KMS-11 (cell line): ENCODE measurements around the gene ASB7.

ENCODE experiments used
- H2AFZ ChIP-seq: fragments of 200-600 bp; sonication (generic); 2 replicates; pipeline ENCODE4 v1.6.1; 2016; ENCODE audit warnings: antibody characterized with exemption, mixed run types, low read depth
- H3K27ac ChIP-seq: fragments of 200-600 bp; sonication (generic); 2 replicates; pipeline ENCODE4 v1.6.1; 2016; ENCODE audit warnings: mild to moderate bottlenecking, mixed run types
- H3K27me3 ChIP-seq: fragments of 200-600 bp; sonication (generic); 2 replicates; pipeline ENCODE4 v1.6.1; 2017; ENCODE audit warnings: mild to moderate bottlenecking, low read depth, mixed run types, moderate library complexity; ENCODE audit not compliant: insufficient read depth
- H3K36me3 ChIP-seq: fragments of 200-600 bp; sonication (generic); 2 replicates; pipeline ENCODE4 v1.6.1; 2017; ENCODE audit warnings: mild to moderate bottlenecking, mixed run types; ENCODE audit not compliant: insufficient read depth
- H3K4me1 ChIP-seq: fragments of 200-600 bp; sonication (generic); 2 replicates; pipeline ENCODE4 v1.6.1; 2016; ENCODE audit warnings: mild to moderate bottlenecking, low read depth, mixed run types; ENCODE audit not compliant: poor library complexity, severe bottlenecking
- H3K4me2 ChIP-seq: fragments of 200-600 bp; sonication (generic); 2 replicates; pipeline ENCODE4 v1.7.0; 2016; ENCODE audit warnings: mild to moderate bottlenecking, mixed run types
- H3K4me3 ChIP-seq: fragments of 200-600 bp; sonication (generic); IDR thresholded peaks from 2 replicates; pipeline ENCODE4 v1.6.1; 2017; ENCODE audit warnings: low read depth, low read length, mixed read lengths; ENCODE audit not compliant: insufficient read depth
- H3K79me2 ChIP-seq: fragments of 200-600 bp; sonication (generic); 2 replicates; pipeline ENCODE4 v1.6.1; 2016; ENCODE audit warnings: low read depth, mixed run types; ENCODE audit not compliant: insufficient read depth
- H3K9ac ChIP-seq: fragments of 200-600 bp; sonication (generic); 2 replicates; pipeline ENCODE4 v1.6.1; 2016; ENCODE audit warnings: mild to moderate bottlenecking, mixed run types
- H4K20me1 ChIP-seq: fragments of 200-600 bp; sonication (generic); 2 replicates; pipeline ENCODE4 v1.6.1; 2016; ENCODE audit warnings: mild to moderate bottlenecking, mixed run types; ENCODE audit not compliant: insufficient read depth
- CTCF ChIP-seq: fragments of 200-600 bp; sonication (generic); conservative IDR thresholded peaks from 2 replicates; pipeline ENCODE4 v1.6.1; 2017; ENCODE audit warnings: low read depth, mild to moderate bottlenecking, antibody characterized with exemption, low read length, moderate library complexity, mixed read lengths

The ASB7 gene

GRCh38 chr15:100592898-100593297 is 9.5 kb upstream of the ASB7 start:
- no peak overlapping the region for H3K27ac ChIP-seq
- H4K20me1 ChIP-seq: no peaks in the 10 kb centered on the region
- H3K4me1 ChIP-seq: peaks cover 3% of the 10 kb centered on the region
- peaks cover 24% of the 10 kb centered on the region for H3K79me2 ChIP-seq
- H3K9ac ChIP-seq: no peak overlapping the region
- no peak overlapping the region for H2AFZ ChIP-seq
- no peak overlapping the region for H3K4me3 ChIP-seq
- H3K36me3 ChIP-seq: no peaks in the 10 kb centered on the region
- no peaks in the 10 kb centered on the region for H3K27me3 ChIP-seq
- no peak overlapping the region for H3K4me2 ChIP-seq
- no peak for TF ChIP-seq CTCF

GRCh38 chr15:100593431-100593830 is 9.0 kb upstream of the ASB7 start:
- no peaks in the 10 kb centered on the region for H3K27me3 ChIP-seq
- no peaks in the 10 kb centered on the region for H3K36me3 ChIP-seq
- H3K4me2 ChIP-seq: no peak overlapping the region
- H3K79me2 ChIP-seq: peaks cover 24% of the 10 kb centered on the region
- TF ChIP-seq CTCF: no peak
- peaks cover 3% of the 10 kb centered on the region for H3K4me1 ChIP-seq
- H2AFZ ChIP-seq: no peak overlapping the region
- no peak overlapping the region for H3K4me3 ChIP-seq
- no peak overlapping the region for H3K27ac ChIP-seq
- no peaks in the 10 kb centered on the region for H4K20me1 ChIP-seq
- no peak overlapping the region for H3K9ac ChIP-seq

GRCh38 chr15:100595964-100596363 is 6.4 kb upstream of the ASB7 start:
- no peaks in the 10 kb centered on the region for H3K27me3 ChIP-seq
- no peak overlapping the region for H2AFZ ChIP-seq
- no peaks in the 10 kb centered on the region for H4K20me1 ChIP-seq
- TF ChIP-seq CTCF: no peak
- H3K27ac ChIP-seq: no peak overlapping the region
- no peak overlapping the region for H3K4me3 ChIP-seq
- no peak overlapping the region for H3K4me2 ChIP-seq
- peaks cover 43% of the 10 kb centered on the region for H3K79me2 ChIP-seq
- H3K9ac ChIP-seq: no peak overlapping the region
- H3K4me1 ChIP-seq: peaks cover 10% of the 10 kb centered on the region
- no peaks in the 10 kb centered on the region for H3K36me3 ChIP-seq

GRCh38 chr15:100596792-100597191 is 5.6 kb upstream of the ASB7 start:
- H3K4me3 ChIP-seq: no peak overlapping the region
- H3K9ac ChIP-seq: no peak overlapping the region
- no peaks in the 10 kb centered on the region for H3K27me3 ChIP-seq
- peaks cover 46% of the 10 kb centered on the region for H3K79me2 ChIP-seq
- H3K4me1 ChIP-seq: peaks cover 11% of the 10 kb centered on the region
- H3K4me2 ChIP-seq: no peak overlapping the region
- H3K27ac ChIP-seq: no peak overlapping the region
- H3K36me3 ChIP-seq: no peaks in the 10 kb centered on the region
- H4K20me1 ChIP-seq: no peaks in the 10 kb centered on the region
- no peak overlapping the region for H2AFZ ChIP-seq
- TF ChIP-seq CTCF: no peak

- Histone ChIP-seq H3K27ac (no peak overlapping the region), H2AFZ (no peak overlapping the region), H3K4me3 (no peak overlapping the region), H4K20me1 (no peaks in the 10 kb centered on the region), H3K4me1 (peaks cover 11% of the 10 kb centered on the region), H3K27me3 (no peaks in the 10 kb centered on the region), H3K9ac (no peak overlapping the region), H3K79me2 (peaks cover 44% of the 10 kb centered on the region), H3K4me2 (no peak overlapping the region), H3K36me3 (no peaks in the 10 kb centered on the region)
- TF ChIP-seq CTCF: no peak
Measured at GRCh38 chr15:100597862-100598261, 4.5 kb upstream of the ASB7 start.
